ENCODE data around the gene SMAGP. TPM values are rescaled to one million over a fixed set of nuclear protein-coding genes. Genes with fewer than 3 reads are reported as not detected.
A peak's percentile ranks its signal among the peaks of the same experiment; 100 is the strongest.

Gene SMAGP
- total and polyA plus RNA-seq, 9 donors: 5.2 to 36.5 (median 9.4) TPM

DNA sequence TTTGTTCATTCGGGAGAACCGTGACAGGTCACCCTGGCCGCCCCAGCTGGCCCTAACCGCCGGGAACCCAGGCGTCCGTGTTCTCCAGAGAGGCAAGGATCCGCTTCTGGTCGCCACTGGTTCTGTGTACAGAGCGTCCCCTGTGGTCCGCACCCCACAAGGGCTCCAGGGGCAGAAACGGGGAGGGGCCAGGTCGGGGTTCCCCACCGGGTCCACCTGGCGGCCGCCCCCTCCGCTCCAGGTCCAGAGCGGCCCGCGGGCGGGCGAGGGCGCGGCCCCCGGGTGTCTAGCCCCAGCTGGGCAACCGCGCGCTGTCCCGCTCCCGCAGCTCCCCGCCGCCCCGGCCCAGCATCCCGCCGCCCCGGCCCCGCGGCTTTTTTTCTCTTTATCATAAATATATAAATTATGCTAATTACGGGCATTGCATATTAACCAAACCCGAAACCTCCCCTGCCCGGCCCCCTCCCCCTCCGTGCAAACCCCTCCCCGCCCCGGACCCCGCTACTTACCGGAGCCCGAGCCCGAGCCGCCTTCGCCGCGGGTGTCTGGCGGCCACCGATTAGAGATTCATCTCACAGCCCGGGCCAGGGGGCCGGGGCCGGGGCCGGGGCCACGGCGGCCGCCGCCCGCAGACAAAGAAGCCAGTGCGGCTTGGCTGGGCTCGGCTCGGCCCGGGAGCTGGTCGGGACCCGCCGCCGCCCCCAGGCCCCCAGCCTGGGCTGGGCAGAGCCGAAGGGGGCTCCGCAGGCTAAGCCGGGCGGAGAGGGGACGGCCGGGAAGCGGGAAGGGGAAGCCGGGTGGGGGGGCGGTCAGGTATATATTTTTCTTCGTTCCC is 52.9 kb downstream of the SMAGP start:
- no peaks in the 10 kb centered on the region for H3K9me3 ChIP-seq
- TF ChIP-seq, protein P1, sequence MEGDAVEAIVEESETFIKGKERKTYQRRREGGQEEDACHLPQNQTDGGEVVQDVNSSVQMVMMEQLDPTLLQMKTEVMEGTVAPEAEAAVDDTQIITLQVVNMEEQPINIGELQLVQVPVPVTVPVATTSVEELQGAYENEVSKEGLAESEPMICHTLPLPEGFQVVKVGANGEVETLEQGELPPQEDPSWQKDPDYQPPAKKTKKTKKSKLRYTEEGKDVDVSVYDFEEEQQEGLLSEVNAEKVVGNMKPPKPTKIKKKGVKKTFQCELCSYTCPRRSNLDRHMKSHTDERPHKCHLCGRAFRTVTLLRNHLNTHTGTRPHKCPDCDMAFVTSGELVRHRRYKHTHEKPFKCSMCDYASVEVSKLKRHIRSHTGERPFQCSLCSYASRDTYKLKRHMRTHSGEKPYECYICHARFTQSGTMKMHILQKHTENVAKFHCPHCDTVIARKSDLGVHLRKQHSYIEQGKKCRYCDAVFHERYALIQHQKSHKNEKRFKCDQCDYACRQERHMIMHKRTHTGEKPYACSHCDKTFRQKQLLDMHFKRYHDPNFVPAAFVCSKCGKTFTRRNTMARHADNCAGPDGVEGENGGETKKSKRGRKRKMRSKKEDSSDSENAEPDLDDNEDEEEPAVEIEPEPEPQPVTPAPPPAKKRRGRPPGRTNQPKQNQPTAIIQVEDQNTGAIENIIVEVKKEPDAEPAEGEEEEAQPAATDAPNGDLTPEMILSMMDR (IDR thresholded peaks at IDR 0.05): peak in 2 of 3 donors; percentile 30 to 31
- TF ChIP-seq EP300 (IDR thresholded peaks at IDR 0.05): no peak
- H3K4me3 ChIP-seq: peak overlapping the region; percentile 64
- H3K4me1 ChIP-seq (ENCODE audit: insufficient read depth): peaks cover 9% of the 10 kb centered on the region
- peak; percentile 65 to 80 (median 74) for DNase-seq
- H3K27me3 ChIP-seq: no peaks in the 10 kb centered on the region
- H3K27ac ChIP-seq: peak overlapping the region; percentile 98 to 99
- 0 to 1% (median 1%) methylated on average over 63 to 81 of the region's 81 CpGs for WGBS, 3 donors
- H3K36me3 ChIP-seq: no peaks in the 10 kb centered on the region
- intact Hi-C loops (cut with DNase I): loop anchor here in 1 of 4 donors (2.0 kb wide), 1 partner anchor 45 kb away; the partner anchor contains the start of gene TFCP2

DNA sequence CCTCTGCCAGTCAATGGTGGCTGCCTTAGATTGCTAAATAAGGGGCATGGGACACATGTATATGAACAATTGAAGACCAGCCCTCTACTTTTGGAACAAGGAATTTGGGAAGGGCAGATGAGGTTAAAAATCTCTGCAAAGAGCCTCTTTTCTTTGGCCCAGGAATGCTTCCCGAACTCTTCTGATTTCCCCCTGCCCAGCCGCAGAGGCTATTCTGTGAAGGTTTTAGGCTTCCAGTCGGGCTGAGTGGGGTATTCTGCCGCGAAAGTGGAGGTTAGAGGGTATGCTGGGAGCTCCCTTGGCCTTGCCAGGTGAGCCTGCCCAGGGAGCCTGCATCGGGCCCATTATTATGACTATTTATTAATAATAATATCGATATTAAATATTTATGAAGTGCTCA is 53.6 kb downstream of the SMAGP start:
- no peaks in the 10 kb centered on the region for H3K36me3 ChIP-seq
- DNase-seq: peak in 2 of 5 donors; percentile 21 to 28
- H3K9me3 ChIP-seq: no peaks in the 10 kb centered on the region
- no peak for TF ChIP-seq EP300 (IDR thresholded peaks at IDR 0.05)
- TF ChIP-seq, protein P1 (IDR thresholded peaks at IDR 0.05): no peak
- H3K27me3 ChIP-seq: no peaks in the 10 kb centered on the region
- peaks cover 9% of the 10 kb centered on the region for H3K4me1 ChIP-seq (ENCODE audit: insufficient read depth)
- WGBS, 3 donors: 7 to 16% (median 11%) methylated on average over 7 of the region's 7 CpGs
- peak overlapping the region; percentile 98 to 99 for H3K27ac ChIP-seq
- intact Hi-C loops (cut with DNase I): loop anchor here in 1 of 4 donors (2.0 kb wide), 1 partner anchor 44 kb away; the partner anchor contains the start of gene TFCP2
- H3K4me3 ChIP-seq: peak overlapping the region; percentile 64

DNA sequence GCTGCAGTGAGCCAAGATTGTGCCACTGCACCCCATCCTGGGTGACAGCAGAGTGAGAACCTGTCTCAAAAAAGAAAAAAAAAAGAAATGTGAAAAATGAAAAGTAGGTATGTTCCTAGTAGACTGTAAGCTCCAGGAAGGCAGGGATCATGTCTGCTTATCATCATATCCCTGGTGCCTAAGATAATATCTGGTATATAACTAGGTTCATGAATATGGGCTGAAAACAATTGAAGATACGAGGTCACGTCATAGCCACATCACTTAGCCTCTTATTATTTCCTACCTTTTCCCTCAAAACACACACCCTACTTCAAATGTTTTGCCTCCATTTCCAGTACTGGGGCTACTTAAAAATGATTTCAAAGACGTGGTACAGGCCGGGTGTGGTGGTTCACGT is 55.3 kb downstream of the SMAGP start:
- Histone ChIP-seq H3K27me3 (no peaks in the 10 kb centered on the region), H3K4me3 (no peak overlapping the region), H3K9me3 (no peaks in the 10 kb centered on the region), H3K27ac (no peak overlapping the region), H3K36me3 (no peaks in the 10 kb centered on the region), H3K4me1 (ENCODE audit: insufficient read depth) (peaks cover 9% of the 10 kb centered on the region)
- DNase-seq: no peak
- intact Hi-C loops (cut with DNase I): no loop called here
- TF ChIP-seq, protein P1 (IDR thresholded peaks at IDR 0.05): no peak
- TF ChIP-seq EP300 (IDR thresholded peaks at IDR 0.05): no peak
- TF ChIP-seq POLR2A (IDR thresholded peaks at IDR 0.05): no peak
- WGBS, 3 donors: 92 to 94% (median 93%) methylated on average over 5 of the region's 5 CpGs

DNA sequence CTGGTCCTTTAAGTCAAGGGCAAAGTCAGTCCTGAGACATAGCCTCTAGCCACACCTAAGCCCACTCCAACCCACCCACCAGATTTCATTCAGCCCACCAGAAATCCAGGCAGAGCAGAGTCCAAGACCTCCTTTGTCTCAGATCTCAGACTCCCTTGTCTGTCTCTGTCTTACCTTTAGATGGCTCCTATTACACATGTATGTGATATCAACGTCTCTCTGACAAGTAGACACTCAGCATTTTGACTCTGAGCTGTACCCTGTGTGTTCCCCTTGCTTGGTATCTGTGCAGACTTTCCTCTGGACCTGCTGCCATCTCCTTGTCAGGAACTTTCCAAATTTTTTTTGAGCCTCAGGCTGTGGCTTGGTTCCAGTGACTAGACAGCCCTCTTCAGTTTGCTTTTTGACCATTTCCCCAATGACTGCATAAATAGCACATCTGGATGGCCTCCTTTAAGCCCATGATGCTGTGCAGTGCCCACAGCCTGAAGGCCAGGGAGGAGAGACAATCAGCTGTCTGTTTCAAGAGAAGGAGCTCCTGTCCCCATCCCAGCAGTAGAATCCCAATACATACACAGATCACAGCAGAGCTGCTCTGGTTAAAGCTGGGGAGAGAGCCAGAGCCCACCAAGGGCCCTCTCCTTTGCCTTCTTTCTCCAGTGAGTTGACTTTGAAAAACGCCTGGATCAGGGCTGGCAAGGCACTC is 59.4 kb downstream of the SMAGP start:
- H3K4me3 ChIP-seq: no peak overlapping the region
- H3K4me1 ChIP-seq (ENCODE audit: insufficient read depth): no peaks in the 10 kb centered on the region
- H3K9me3 ChIP-seq: no peaks in the 10 kb centered on the region
- no peaks in the 10 kb centered on the region for H3K36me3 ChIP-seq
- intact Hi-C loops (cut with DNase I): no loop called here
- H3K27ac ChIP-seq: no peak overlapping the region
- WGBS, 3 donors: 65 to 68% (median 66%) methylated on average over 2 of the region's 2 CpGs
- DNase-seq: no peak
- TF ChIP-seq POLR2A (IDR thresholded peaks at IDR 0.05): no peak
- TF ChIP-seq, protein P1 (IDR thresholded peaks at IDR 0.05): no peak
- no peak for TF ChIP-seq EP300 (IDR thresholded peaks at IDR 0.05)
- H3K27me3 ChIP-seq: no peaks in the 10 kb centered on the region

Data from ovary (tissue), 9 donors.